GM18907 (cell line): ENCODE data around the gene HLA-DPB1.
"Not testable (repeated sequence)": the region's sequence is repeated elsewhere in the genome, so short reads cannot be mapped to it uniquely, and the experiment has no call there.

Source experiments
- ATAC-seq: cut with Tn5 transposase; IDR thresholded peaks from one replicate; pipeline ENCODE4 v1.9.1; 2021; ENCODE audit warnings: mild to moderate bottlenecking, moderate library complexity; ENCODE audit not compliant: unreplicated experiment

The HLA-DPB1 gene

GRCh38 chr6:33101121-33101737 is 25.4 kb downstream of the HLA-DPB1 start:
- not testable (repeated sequence) for ATAC-seq

GRCh38 chr6:33103776-33104175 is 28.0 kb downstream of the HLA-DPB1 start:
- no peak for ATAC-seq

- ATAC-seq: no peak
Measured at GRCh38 chr6:33104887-33105286, 29.1 kb downstream of the HLA-DPB1 start.

GRCh38 chr6:33105386-33105785 is 29.6 kb downstream of the HLA-DPB1 start:
- ATAC-seq: no peak

GRCh38 chr6:33105916-33106871 is 30.4 kb downstream of the HLA-DPB1 start:
- no peak for ATAC-seq

- ATAC-seq: no peak
Measured at GRCh38 chr6:33107641-33108040, 31.9 kb downstream of the HLA-DPB1 start.

- no peak for ATAC-seq
Measured at GRCh38 chr6:33108307-33108706, 32.5 kb downstream of the HLA-DPB1 start.

- peak; percentile 81 for ATAC-seq
Measured at GRCh38 chr6:33112148-33112547, 36.4 kb downstream of the HLA-DPB1 start.

- ATAC-seq: no peak
Measured at GRCh38 chr6:33113755-33114154, 38.0 kb downstream of the HLA-DPB1 start.

GRCh38 chr6:33114406-33114805 is 38.6 kb downstream of the HLA-DPB1 start:
- no peak for ATAC-seq

- ATAC-seq: no peak
Measured at GRCh38 chr6:33116417-33116816, 40.6 kb downstream of the HLA-DPB1 start.

- ATAC-seq: no peak
Measured at GRCh38 chr6:33116841-33117711, 41.3 kb downstream of the HLA-DPB1 start.

DNA sequence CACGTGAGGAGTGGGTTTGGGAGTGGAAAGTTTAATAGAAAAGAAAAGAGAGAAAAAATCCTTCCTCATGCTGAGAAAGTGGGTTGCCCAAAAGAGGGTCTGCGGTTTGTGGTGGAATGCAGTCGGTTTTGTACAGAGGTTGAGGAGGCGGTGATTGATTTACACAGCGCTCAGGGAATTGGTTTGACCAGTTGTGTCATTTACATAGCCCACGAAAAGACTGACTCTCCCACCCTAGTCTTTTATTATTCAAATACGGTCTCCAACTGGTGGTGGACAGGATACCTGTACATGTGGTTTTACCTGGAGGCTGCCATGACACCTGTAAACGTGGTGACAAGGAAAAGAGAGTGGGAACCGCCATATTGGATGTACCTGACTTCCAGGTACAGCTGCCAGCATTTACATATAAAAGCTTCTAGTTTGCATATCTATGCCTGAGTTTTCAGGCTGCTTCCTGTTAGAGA is 42.1 kb downstream of the HLA-DPB1 start:
- no peak for ATAC-seq

DNA sequence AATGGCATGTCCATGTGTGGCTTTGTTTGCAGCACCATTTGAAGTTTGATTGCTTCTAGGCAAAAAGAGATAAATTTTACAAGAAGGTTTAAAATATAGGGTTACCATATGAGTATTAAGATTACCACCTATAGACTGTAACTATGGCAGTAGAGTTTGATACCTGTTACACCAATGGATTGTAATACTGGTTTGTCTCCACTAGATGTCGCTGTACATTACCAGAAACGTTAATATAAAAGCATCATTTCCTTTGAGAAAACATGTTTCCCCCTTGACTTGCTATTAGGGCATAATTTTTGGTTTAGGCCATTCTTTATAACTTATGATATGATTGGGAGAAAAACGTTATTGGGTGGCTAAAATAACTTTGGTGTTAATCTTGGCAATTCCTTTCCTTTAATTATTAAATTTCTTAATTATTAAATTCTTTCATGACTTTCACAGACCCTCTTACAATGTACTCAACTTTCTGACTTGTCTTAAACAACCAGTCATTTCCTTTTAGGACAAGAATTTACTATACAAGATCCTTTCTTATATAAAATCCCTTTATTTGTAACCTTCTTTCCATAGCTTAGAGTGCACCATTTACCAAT is 42.8 kb downstream of the HLA-DPB1 start:
- ATAC-seq: no peak

- no peak for ATAC-seq
Measured at GRCh38 chr6:33120001-33120400, 44.2 kb downstream of the HLA-DPB1 start.

DNA sequence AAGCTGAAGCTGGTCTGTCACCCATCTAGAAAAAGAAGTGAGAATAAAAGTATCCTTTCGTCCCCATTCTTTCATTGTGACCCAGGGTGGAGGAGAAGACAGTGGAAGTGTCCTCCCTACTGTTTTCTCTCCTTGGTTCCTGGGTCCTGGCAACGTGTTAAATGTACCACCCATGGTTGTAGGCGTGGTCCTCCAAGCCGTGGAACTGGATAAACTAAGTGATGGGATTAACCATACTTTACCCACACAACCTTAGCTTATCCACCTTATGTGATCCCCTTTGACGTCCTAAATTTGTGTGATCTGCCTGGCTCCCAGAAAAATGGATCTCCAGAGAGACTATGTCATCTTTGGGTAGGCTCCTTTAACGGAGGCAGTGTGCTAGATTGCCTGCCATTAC is 47.4 kb downstream of the HLA-DPB1 start:
- ATAC-seq: no peak

- ATAC-seq: no peak
Measured at GRCh38 chr6:33123732-33124524, 48.1 kb downstream of the HLA-DPB1 start.

DNA sequence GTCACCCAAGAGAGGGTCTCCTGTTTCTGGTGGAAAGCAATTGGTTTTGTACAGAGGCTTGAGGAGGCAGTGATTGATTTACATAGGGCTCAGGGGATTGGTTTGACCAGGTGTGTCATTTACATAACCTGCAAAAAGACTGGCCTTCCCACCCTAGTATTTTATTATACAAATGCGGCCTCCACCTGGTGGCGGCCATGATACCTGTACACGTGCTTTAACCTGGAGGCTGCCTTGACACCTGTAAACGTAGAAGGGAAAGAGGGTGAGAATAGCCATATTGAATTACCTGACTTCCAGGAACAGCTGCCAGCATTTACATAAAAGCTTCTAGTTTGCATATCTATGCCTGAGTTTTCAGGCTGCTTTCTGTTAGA is 48.7 kb downstream of the HLA-DPB1 start:
- no peak for ATAC-seq

GRCh38 chr6:33124947-33125346 is 49.2 kb downstream of the HLA-DPB1 start:
- no peak for ATAC-seq
